GM12874 (cell line): ENCODE measurements around the gene CACNA2D3.

ENCODE experiments used
- TF ChIP-seq, protein P1 (sequence below): IDR thresholded peaks from 2 replicates; pipeline ENCODE4 v1.5.1; 2011; ENCODE audit warnings: low read depth, mild to moderate bottlenecking, control low read depth, low read length, moderate library complexity; ENCODE audit not compliant: insufficient read depth

The CACNA2D3 gene

GRCh38 chr3:54188176-54188791 is 65.9 kb downstream of the CACNA2D3 start:
- TF ChIP-seq, protein P1, sequence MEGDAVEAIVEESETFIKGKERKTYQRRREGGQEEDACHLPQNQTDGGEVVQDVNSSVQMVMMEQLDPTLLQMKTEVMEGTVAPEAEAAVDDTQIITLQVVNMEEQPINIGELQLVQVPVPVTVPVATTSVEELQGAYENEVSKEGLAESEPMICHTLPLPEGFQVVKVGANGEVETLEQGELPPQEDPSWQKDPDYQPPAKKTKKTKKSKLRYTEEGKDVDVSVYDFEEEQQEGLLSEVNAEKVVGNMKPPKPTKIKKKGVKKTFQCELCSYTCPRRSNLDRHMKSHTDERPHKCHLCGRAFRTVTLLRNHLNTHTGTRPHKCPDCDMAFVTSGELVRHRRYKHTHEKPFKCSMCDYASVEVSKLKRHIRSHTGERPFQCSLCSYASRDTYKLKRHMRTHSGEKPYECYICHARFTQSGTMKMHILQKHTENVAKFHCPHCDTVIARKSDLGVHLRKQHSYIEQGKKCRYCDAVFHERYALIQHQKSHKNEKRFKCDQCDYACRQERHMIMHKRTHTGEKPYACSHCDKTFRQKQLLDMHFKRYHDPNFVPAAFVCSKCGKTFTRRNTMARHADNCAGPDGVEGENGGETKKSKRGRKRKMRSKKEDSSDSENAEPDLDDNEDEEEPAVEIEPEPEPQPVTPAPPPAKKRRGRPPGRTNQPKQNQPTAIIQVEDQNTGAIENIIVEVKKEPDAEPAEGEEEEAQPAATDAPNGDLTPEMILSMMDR: no peak

- TF ChIP-seq, protein P1: no peak
Observed at GRCh38 chr3:54191220-54191619, 68.9 kb downstream of the CACNA2D3 start.

DNA sequence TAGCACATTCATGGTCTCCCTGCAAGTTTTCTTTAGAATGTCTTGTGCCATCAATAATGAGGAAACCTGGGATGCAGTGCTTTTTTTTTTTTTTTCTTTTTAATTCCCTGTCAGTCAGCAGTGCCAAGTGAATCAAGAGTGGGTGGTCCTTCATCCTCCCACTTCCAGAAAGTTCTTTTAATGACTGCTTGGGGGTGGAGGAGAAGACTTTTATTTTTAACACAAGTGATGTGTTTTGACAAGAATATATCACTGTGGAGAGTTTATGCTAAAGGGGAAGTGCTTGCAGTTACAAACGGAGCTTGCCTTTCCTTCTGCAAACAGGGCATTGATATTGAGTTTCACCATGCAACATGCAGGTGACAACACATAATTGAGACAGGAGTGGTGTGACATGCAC is 69.7 kb downstream of the CACNA2D3 start:
- TF ChIP-seq, protein P1: no peak

DNA sequence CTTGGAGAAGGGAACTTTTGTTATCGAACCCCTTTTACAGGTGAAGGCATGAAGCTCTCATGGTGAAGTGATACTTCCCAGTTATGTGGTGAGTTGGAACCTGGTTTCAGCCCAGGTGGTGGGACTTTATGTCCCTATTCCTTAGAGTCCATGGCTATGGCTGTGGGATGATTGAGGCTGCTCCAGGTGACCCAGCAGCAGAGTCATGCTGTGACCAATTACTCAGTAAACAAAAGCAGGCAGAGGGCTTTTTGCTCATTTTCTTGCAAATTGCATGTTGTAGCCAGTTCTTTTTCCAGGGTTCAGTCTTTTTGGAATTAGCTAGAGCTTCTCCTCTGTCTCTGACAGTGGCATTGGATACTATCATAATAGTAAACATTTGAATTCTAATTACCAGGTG is 70.7 kb downstream of the CACNA2D3 start:
- TF ChIP-seq, protein P1: no peak

GRCh38 chr3:54196360-54196991 is 74.1 kb downstream of the CACNA2D3 start:
- TF ChIP-seq, protein P1: no peak

GRCh38 chr3:54197509-54197908 is 75.2 kb downstream of the CACNA2D3 start:
- TF ChIP-seq, protein P1: no peak

DNA sequence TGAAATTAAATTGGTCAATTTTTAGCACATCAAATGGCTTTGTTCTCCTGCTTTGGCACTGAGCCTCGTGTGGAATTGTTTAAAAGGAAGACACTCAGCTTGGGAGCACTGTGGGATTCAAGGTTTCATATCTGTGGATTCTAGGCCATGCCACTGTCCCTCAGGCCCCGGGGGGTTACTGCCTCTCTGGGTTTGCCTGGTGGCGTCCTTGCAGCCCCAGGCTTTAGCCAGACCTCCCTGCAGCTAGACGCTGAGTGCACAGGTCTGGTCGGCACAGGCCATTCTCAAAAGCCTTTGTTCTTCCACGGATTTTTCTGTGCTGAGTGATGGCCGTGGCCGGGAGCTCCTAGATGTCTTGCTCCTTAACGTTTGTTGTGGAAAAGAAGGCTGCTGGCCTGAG is 76.2 kb downstream of the CACNA2D3 start:
- TF ChIP-seq, protein P1: no peak
